ENCODE measurements around the gene ASB18.
A peak's percentile ranks its signal among the peaks of the same experiment; 100 is the strongest.

The ASB18 gene

GRCh38 chr2:236164925-236165841, 99.0 kb downstream of the ASB18 start:
- peak overlapping the region; percentile 21 for H3K4me3 ChIP-seq (ENCODE audit: low read depth, low read length)

- peak overlapping the region; percentile 35 for H3K4me3 ChIP-seq (ENCODE audit: low read depth, low read length)
Measured at GRCh38 chr2:236164201-236164924, 99.8 kb downstream of the ASB18 start.

- H3K4me3 ChIP-seq (ENCODE audit: low read depth, low read length): peak overlapping the region; percentile 35
Measured at GRCh38 chr2:236163471-236164200, 100.6 kb downstream of the ASB18 start.

DNA sequence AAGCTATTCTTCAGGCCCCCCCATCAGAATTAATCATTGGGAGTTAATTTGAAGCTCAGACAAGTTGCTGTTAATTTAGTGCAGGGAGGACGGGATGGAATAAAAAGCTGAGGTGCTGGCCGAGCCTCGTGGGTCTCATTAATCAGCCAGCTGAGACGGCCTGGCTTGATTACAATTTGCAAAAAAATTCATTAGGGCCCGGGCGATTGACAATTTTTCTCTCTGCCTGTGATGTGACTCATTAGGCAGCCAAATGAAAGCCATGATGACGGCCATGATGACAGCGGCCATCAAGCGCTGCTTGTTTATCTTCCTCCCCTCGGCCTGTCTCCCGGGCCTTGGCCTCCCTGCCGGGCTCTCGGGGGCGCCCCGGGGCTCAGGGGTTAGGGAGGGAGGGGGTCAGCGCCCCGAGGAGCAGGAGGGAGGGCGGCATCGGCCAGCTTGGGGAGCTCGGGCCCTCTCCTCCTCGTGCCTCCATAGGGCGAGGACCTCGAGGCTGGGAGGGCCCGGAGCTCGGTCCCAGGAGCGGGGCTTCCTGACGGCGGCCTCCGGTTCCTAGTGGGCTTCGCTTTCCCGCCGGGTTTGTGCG, 101.2 kb downstream of the ASB18 start:
- H3K4me3 ChIP-seq (ENCODE audit: low read depth, low read length): no peak overlapping the region

DNA sequence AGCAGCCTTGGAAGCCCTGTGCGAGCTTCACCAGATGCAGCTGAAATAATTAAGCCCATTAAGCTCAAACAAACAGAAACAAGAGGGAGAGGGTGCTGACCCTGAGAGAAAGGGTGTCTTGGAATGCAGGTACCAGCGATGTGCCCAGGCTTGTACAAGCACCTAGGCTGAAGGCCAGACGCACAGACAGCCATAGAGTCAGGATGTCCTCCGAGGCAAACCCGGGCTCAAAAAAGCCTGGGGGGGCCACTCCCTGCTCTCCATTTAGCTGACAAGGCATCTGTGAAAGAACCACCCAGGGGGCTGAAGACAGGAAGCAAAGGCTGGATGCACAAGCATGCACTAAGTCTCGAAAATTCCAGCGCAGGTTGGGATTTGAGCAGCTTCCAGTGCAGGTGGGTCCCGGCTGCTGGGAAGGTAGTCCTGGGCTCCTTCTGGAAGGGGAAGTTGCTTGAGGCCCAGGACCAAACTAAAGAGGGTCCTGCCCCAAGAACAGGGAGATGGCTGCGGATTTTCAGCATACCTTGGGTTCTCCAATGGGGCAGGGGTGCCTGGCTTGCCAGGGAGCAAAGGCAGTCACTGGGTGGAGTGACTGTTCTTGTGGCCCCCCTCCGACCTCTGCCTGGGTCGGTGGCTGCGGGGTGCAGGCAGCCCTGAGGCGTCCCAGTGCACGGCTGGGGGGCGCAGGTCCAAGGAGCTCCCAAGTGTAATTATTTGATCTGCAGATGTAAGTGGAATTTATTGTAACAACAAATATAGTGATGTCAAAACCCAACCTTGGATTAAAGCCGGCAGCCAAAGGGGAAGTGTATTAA, 102.0 kb downstream of the ASB18 start:
- H3K4me3 ChIP-seq (ENCODE audit: low read depth, low read length): no peak overlapping the region

DNA sequence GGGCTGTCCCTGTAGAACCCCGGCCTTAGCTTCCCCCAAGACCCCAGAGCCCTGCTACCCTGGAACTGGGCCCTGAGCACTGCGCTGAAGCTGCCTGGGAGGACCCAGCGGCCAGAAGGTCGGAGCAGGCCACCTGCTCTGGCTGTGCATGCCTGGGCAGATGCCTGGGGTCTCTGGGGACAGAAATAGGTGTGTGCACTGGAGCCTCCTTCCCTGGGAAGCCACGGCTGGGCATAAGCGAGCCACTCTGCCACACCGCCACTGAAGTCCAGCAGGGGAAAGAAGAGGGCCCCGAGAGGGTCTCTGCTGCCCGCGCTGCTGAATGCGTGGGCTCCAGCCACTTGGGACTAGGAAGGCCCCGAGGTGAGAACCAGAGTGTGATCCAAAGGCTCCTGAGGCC, 102.7 kb downstream of the ASB18 start:
- H3K4me3 ChIP-seq (ENCODE audit: low read depth, low read length): no peak overlapping the region

GRCh38 chr2:236161082-236161462, 103.1 kb downstream of the ASB18 start:
- no peak overlapping the region for H3K4me3 ChIP-seq (ENCODE audit: low read depth, low read length)

GRCh38 chr2:236160366-236161081, 103.7 kb downstream of the ASB18 start:
- H3K4me3 ChIP-seq (ENCODE audit: low read depth, low read length): no peak overlapping the region

DNA sequence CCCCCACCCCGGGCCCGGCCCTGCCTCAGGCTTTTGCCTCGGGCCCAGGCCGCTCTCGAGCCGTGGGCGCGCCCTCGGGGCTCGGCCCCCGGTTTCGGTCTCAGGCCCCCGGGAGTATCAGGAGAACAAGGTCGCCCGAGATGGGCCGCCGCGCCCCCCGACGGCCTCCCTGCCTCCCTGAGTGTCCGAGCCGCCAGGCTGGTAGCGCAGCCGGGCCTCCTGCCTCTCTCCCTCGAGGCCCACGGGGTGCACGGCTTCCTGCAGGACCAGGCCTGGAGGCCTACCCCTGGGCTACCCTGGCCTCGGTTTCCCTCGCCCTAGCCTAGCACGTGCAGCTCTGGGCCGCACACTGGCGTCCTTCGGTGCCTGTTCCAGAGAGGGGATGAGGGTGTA, 104.4 kb downstream of the ASB18 start:
- H3K4me3 ChIP-seq (ENCODE audit: low read depth, low read length): no peak overlapping the region

DNA sequence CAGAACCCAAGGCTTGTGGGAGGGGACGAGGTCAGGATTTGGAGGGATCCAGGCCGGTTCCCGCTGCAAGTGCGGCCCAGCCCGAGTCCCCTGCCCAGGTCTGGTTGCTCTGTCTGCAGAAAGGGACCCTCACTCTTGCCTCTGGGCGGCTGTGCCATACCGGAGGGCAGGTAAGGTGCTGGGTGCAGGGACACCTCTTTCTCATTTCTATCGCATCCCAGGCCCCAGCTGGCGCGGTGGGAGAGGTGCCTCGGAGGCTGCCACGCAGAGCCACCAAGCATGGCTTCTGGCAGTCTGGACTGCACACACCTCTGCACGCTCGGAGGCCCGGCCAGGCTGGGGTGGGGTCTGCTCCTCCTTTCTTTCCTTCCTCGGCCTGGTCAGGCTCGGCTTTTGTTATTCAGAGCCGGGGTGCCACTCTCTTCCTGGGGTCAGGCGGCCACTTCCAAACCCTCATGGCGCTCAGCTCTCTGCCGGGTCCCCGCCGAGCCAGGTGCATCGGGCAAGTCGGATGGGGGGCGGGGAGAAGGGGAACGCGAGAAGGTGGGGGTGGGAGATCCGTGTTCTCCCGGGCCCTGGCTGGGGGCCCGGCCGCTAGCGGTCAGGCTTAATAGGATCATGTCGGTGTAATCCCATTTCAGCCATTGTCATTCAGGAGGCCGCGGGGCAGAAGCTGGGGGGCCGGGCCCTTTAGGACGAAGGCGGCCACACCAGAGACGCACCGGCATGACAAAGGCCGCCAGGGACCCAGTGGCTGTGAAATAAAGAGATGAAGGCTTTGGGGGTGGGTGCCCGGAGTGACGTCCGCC, 105.0 kb downstream of the ASB18 start:
- H3K4me3 ChIP-seq (ENCODE audit: low read depth, low read length): no peak overlapping the region

- H3K4me3 ChIP-seq (ENCODE audit: low read depth, low read length): no peak overlapping the region
Measured at GRCh38 chr2:236157815-236158498, 106.2 kb downstream of the ASB18 start.

DNA sequence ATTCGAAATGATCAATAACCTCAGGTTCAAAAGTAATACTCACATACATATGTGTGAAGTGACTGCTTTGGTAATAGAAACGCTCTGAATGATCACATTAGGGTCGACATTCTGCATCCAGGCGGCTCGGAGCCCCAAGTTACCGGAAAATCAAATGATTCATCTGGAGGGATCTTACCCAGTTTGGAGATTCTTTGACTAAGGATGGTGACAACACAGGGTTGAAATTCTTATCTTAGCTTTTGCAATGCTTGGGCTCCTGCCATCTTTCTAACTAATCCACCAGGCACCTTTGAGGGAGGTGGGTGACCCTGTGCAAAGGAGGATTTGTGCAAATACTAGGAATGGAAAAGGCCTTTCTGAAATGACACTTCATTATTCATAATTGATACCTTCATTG, 106.8 kb downstream of the ASB18 start:
- H3K4me3 ChIP-seq (ENCODE audit: low read depth, low read length): no peak overlapping the region

- H3K4me3 ChIP-seq (ENCODE audit: low read depth, low read length): no peak overlapping the region
Measured at GRCh38 chr2:236156860-236157194, 107.4 kb downstream of the ASB18 start.

DNA sequence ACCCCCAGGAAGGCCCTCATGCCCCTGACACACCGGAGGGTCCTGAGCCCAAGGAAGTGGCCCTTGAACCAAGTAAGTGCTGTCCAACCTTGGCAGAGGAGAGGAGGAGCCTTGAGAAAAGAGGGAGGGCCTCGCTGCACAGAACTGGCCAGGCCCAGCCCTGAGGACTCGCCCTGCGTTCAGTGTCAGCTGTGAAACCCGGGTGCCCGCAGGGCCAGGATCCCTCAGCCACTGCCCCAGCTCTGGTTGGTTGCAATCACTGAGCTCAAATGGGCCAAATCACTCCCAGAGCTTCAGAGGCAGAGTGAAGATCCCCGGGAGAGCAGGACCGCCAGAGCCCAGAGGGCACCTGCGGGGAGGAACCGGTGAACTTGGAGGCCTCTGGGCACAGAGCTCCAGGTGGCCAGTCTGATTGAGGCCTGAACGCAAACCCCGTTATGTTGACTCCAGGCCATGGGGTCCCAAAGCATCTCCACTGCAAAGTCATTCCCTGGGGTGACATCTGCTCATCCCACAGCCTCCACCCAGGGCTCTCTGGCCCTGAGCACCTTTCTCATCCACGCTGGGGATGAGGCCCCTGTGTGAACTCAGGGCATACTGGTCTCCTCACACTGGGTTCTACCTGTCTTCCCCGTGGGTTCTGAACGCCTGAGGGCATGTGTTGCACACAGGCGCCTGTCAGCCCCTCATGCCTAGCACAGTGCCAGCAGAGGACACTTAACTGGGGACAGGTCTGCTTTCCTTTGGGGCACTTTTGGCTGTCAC, 107.9 kb downstream of the ASB18 start:
- no peak overlapping the region for H3K4me3 ChIP-seq (ENCODE audit: low read depth, low read length)

GRCh38 chr2:236155406-236155805, 108.8 kb downstream of the ASB18 start:
- H3K4me3 ChIP-seq (ENCODE audit: low read depth, low read length): no peak overlapping the region

- H3K4me3 ChIP-seq (ENCODE audit: low read depth, low read length): no peak overlapping the region
Measured at GRCh38 chr2:236146436-236146835, 117.8 kb downstream of the ASB18 start.

- H3K4me3 ChIP-seq (ENCODE audit: low read depth, low read length): no peak overlapping the region
Measured at GRCh38 chr2:236143811-236144210, 120.4 kb downstream of the ASB18 start.

Measured in iPS-11a (cell line).